Ectodermal cell (in vitro differentiated cells): ENCODE results near the gene MYOF.
A peak's percentile ranks its signal among the peaks of the same experiment; 100 is the strongest.

Source experiments
- H3K27ac ChIP-seq: 2 replicates; pipeline ENCODE4 v1.7.0; 2013; ENCODE audit warnings: mild to moderate bottlenecking, low read depth, low read length; ENCODE audit not compliant: insufficient read depth, poor library complexity, severe bottlenecking
- H3K27me3 ChIP-seq: 2 replicates; pipeline ENCODE4 v1.7.0; 2013; ENCODE audit warnings: mild to moderate bottlenecking, low read length; ENCODE audit not compliant: insufficient read depth, control insufficient read depth, poor library complexity, severe bottlenecking
- H3K36me3 ChIP-seq: one replicate; pipeline ENCODE4 v1.7.0; 2013; ENCODE audit warnings: low read length; ENCODE audit not compliant: control insufficient read depth, insufficient read depth
- H3K4me1 ChIP-seq: one replicate; pipeline ENCODE4 v1.7.0; 2013; ENCODE audit warnings: low read length; ENCODE audit not compliant: control insufficient read depth, insufficient read depth
- H3K4me3 ChIP-seq: 2 replicates; pipeline ENCODE4 v1.7.0; 2013; ENCODE audit warnings: low read depth, low read length, control low read depth; ENCODE audit not compliant: insufficient read depth
- H3K9me3 ChIP-seq: 2 replicates; pipeline ENCODE4 v1.7.0; 2013; ENCODE audit warnings: mild to moderate bottlenecking, low read length, moderate library complexity; ENCODE audit not compliant: control insufficient read depth
- WGBS, 2 experiments: methylation state at CpG; one replicate each; pipeline ENCODE4 v1.1.7; 2013; ENCODE audit warnings: missing lambda C conversion rate in 2 of 2; 5-methylcytosine and 5-hydroxymethylcytosine counted together

MYOF gene

GRCh38 chr10:93280699-93281366 lies 201.3 kb downstream of the MYOF start:
- no peak overlapping the region for H3K4me3 ChIP-seq
- H3K9me3 ChIP-seq, result no peaks in the 10 kb centered on the region
- WGBS, 2 experiments, result 3 to 6% methylated on average over 8 of the region's 8 CpGs
- no peaks in the 10 kb centered on the region for H3K36me3 ChIP-seq
- H3K27me3 ChIP-seq, result no peaks in the 10 kb centered on the region
- peaks cover 18% of the 10 kb centered on the region for H3K4me1 ChIP-seq
- peak overlapping the region; percentile 47 for H3K27ac ChIP-seq

- 5 to 7% methylated on average over 6 of the region's 6 CpGs for WGBS, 2 experiments
- Histone ChIP-seq H3K4me1 (peaks cover 18% of the 10 kb centered on the region), H3K4me3 (no peak overlapping the region), H3K9me3 (no peaks in the 10 kb centered on the region), H3K27me3 (no peaks in the 10 kb centered on the region), H3K27ac (no peak overlapping the region), H3K36me3 (no peaks in the 10 kb centered on the region)
These were observed 201.9 kb downstream of the MYOF start for GRCh38 chr10:93280121-93280698.

- 95 to 98% methylated on average over 4 of the region's 4 CpGs for WGBS, 2 experiments
- no peaks in the 10 kb centered on the region for H3K36me3 ChIP-seq
- no peak overlapping the region for H3K27ac ChIP-seq
- peaks cover 26% of the 10 kb centered on the region for H3K4me1 ChIP-seq
- no peaks in the 10 kb centered on the region for H3K27me3 ChIP-seq
- no peaks in the 10 kb centered on the region for H3K9me3 ChIP-seq
- no peak overlapping the region for H3K4me3 ChIP-seq
These were observed 204.8 kb downstream of the MYOF start for GRCh38 chr10:93277360-93277759.

- WGBS, 2 experiments, result 60 to 77% methylated on average over 4 of the region's 4 CpGs
These were observed 207.7 kb downstream of the MYOF start for GRCh38 chr10:93274419-93274818.

GRCh38 chr10:93272884-93273675 lies 209.1 kb downstream of the MYOF start:
- no peak overlapping the region for H3K27ac ChIP-seq
- peaks cover 3% of the 10 kb centered on the region for H3K9me3 ChIP-seq
- 15% methylated on average over 8 of the region's 8 CpGs for WGBS, 2 experiments
- H3K27me3 ChIP-seq, result no peaks in the 10 kb centered on the region
- H3K36me3 ChIP-seq, result no peaks in the 10 kb centered on the region
- H3K4me1 ChIP-seq, result peaks cover 8% of the 10 kb centered on the region
- H3K4me3 ChIP-seq, result no peak overlapping the region

More at GRCh38 chr10:93274419-93274818, 207.7 kb downstream of the MYOF start:
- Histone ChIP-seq H3K9me3 (peaks cover 3% of the 10 kb centered on the region), H3K36me3 (no peaks in the 10 kb centered on the region), H3K4me3 (no peak overlapping the region), H3K27ac (no peak overlapping the region), H3K4me1 (peaks cover 8% of the 10 kb centered on the region), H3K27me3 (no peaks in the 10 kb centered on the region)

- Histone ChIP-seq H3K36me3 (no peaks in the 10 kb centered on the region), H3K4me3 (no peak overlapping the region), H3K27me3 (no peaks in the 10 kb centered on the region), H3K4me1 (peaks cover 8% of the 10 kb centered on the region), H3K27ac (no peak overlapping the region), H3K9me3 (peaks cover 3% of the 10 kb centered on the region)
These were observed 210.8 kb downstream of the MYOF start for GRCh38 chr10:93271347-93271746.

GRCh38 chr10:93269281-93269680 lies 212.9 kb downstream of the MYOF start:
- H3K27me3 ChIP-seq, result no peaks in the 10 kb centered on the region
- no peak overlapping the region for H3K27ac ChIP-seq
- 94 to 95% methylated on average over 3 of the region's 3 CpGs for WGBS, 2 experiments
- H3K4me3 ChIP-seq, result no peak overlapping the region
- H3K9me3 ChIP-seq, result peaks cover 3% of the 10 kb centered on the region
- H3K36me3 ChIP-seq, result no peaks in the 10 kb centered on the region
- H3K4me1 ChIP-seq, result peaks cover 8% of the 10 kb centered on the region

- H3K4me3 ChIP-seq, result no peak overlapping the region
- H3K27me3 ChIP-seq, result no peaks in the 10 kb centered on the region
- H3K9me3 ChIP-seq, result peaks cover 3% of the 10 kb centered on the region
- H3K27ac ChIP-seq, result no peak overlapping the region
- peaks cover 5% of the 10 kb centered on the region for H3K4me1 ChIP-seq
- 77 to 82% methylated on average over 3 of the region's 3 CpGs for WGBS, 2 experiments
- no peaks in the 10 kb centered on the region for H3K36me3 ChIP-seq
These were observed 214.1 kb downstream of the MYOF start for GRCh38 chr10:93268021-93268420.

- H3K9me3 ChIP-seq, result peaks cover 3% of the 10 kb centered on the region
- H3K36me3 ChIP-seq, result no peaks in the 10 kb centered on the region
- no peaks in the 10 kb centered on the region for H3K27me3 ChIP-seq
- 90 to 92% methylated on average over 3 of the region's 3 CpGs for WGBS, 2 experiments
- H3K27ac ChIP-seq, result no peak overlapping the region
- H3K4me1 ChIP-seq, result no peaks in the 10 kb centered on the region
- no peak overlapping the region for H3K4me3 ChIP-seq
These were observed 214.6 kb downstream of the MYOF start for GRCh38 chr10:93267521-93267920.

- WGBS, 2 experiments, result 94 to 97% methylated on average over 4 of the region's 4 CpGs
- no peak overlapping the region for H3K27ac ChIP-seq
- H3K36me3 ChIP-seq, result no peaks in the 10 kb centered on the region
- no peak overlapping the region for H3K4me3 ChIP-seq
- H3K27me3 ChIP-seq, result no peaks in the 10 kb centered on the region
- H3K9me3 ChIP-seq, result peaks cover 3% of the 10 kb centered on the region
- H3K4me1 ChIP-seq, result no peaks in the 10 kb centered on the region
These were observed 215.3 kb downstream of the MYOF start for GRCh38 chr10:93266858-93267257.
